Endothelial cell of umbilical vein (primary cell): Measurements from ENCODE around the gene UBE2S. TPM values are rescaled to one million over a fixed set of nuclear protein-coding genes. Genes with fewer than 3 reads are reported as not detected.

Experiments
- BruUV-seq: library from RNA; stranded (reverse); fragments of 400-500 nt; replicated peaks from 2 replicates; lab custom pipeline; 2021; lab: Mats Ljungman, UMichigan
- CTCF ChIA-PET: fragments of 300-600, 350-600 bp; sonication (Branson Sonifier 250); formaldehyde crosslinking; loops from one replicate; lab custom pipeline; 2021; ENCODE audit warnings: antibody characterized with exemption, inconsistent platforms; lab: Charles Lee
- POLR2A ChIA-PET: fragments of 300-600, 350-600 bp; sonication (Branson Sonifier 250); formaldehyde crosslinking; loops from one replicate; lab custom pipeline; 2021; ENCODE audit warnings: antibody characterized with exemption, inconsistent platforms; lab: Charles Lee
- DNase-seq: peaks from one replicate; pipeline ENCODE4 v3.0.0-alpha.2; 2011; ENCODE audit warnings: low read depth, low spot score
- FAIRE-seq: peaks from 2 replicates; lab custom pipeline; 2011; peaks lifted over from hg19 to GRCh38; lab: Jason Lieb, UNC
- H2AFZ ChIP-seq: 2 replicates; pipeline ENCODE4 v1.6.0; 2012; ENCODE audit warnings: low read depth, low read length, control low read depth, inconsistent platforms
- H3K27ac ChIP-seq: 2 replicates; pipeline ENCODE4 v1.5.1; 2011; ENCODE audit warnings: low read depth, mild to moderate bottlenecking, control low read depth, low read length, moderate library complexity; ENCODE audit not compliant: insufficient read depth
- H3K27me3 ChIP-seq, 2 experiments: 2 replicates each; pipeline versions ENCODE4 v1.6.0 to v1.6.1; 2011; ENCODE audit warnings: low read length in 2 of 2, mixed read lengths in 1 of 2; ENCODE audit not compliant: control insufficient read depth in 2 of 2, insufficient read depth in 2 of 2
- H3K36me3 ChIP-seq, 2 experiments: 2 replicates in 1 of 2; 3 replicates in 1 of 2; pipeline ENCODE4 v1.5.1; 2011; ENCODE audit warnings: low read length in 2 of 2, mild to moderate bottlenecking in 1 of 2, moderate library complexity in 1 of 2; ENCODE audit not compliant: control insufficient read depth in 2 of 2, insufficient read depth in 2 of 2; ENCODE audit errors: extremely low read depth in 1 of 2
- H3K4me1 ChIP-seq: 3 replicates; pipeline ENCODE4 v1.5.1; 2011; ENCODE audit warnings: mild to moderate bottlenecking, low read length; ENCODE audit not compliant: control insufficient read depth, insufficient read depth; ENCODE audit errors: extremely low read depth
- H3K4me2 ChIP-seq: 2 replicates; pipeline ENCODE4 v1.6.1; 2011; ENCODE audit warnings: low read length, control low read depth, mixed read lengths; ENCODE audit not compliant: insufficient read depth
- H3K4me3 ChIP-seq, 3 experiments: fragments of 200-600 bp in 1 of 3; sonication (generic), shearing (Covaris generic) in 1 of 3; replicated peaks in 1 of 3; 2 replicates each; pipeline ENCODE4 v1.5.1; 2011 to 2016; ENCODE audit warnings: control low read depth in 3 of 3, low read length in 3 of 3, mild to moderate bottlenecking in 2 of 3, inconsistent platforms in 1 of 3, low read depth in 1 of 3, moderate library complexity in 1 of 3; ENCODE audit not compliant: insufficient read depth in 1 of 3
- H3K79me2 ChIP-seq: 2 replicates; pipeline ENCODE4 v1.6.0; 2012; ENCODE audit warnings: low read length, inconsistent platforms; ENCODE audit not compliant: control insufficient read depth, insufficient read depth
- H3K9ac ChIP-seq: replicated peaks from 2 replicates; pipeline ENCODE3; 2011; ENCODE audit warnings: low read length, control low read depth; ENCODE audit not compliant: insufficient read depth; ENCODE audit errors: extremely low read depth
- H3K9me1 ChIP-seq: replicated peaks from 3 replicates; pipeline ENCODE4 v1.6.0; 2011; ENCODE audit warnings: mild to moderate bottlenecking, low read length; ENCODE audit not compliant: control insufficient read depth, insufficient read depth; ENCODE audit errors: extremely low read depth
- H3K9me3 ChIP-seq: replicated peaks from 2 replicates; pipeline ENCODE4 v1.5.1; 2012; ENCODE audit warnings: low read length, inconsistent platforms; ENCODE audit not compliant: control insufficient read depth, insufficient read depth
- H4K20me1 ChIP-seq: replicated peaks from 2 replicates; pipeline ENCODE3; 2011; ENCODE audit warnings: mild to moderate bottlenecking, low read length; ENCODE audit not compliant: control insufficient read depth, insufficient read depth; ENCODE audit errors: extremely low read depth
- EZH2 ChIP-seq: IDR thresholded peaks from 2 replicates; pipeline ENCODE4 v1.6.1; 2012; ENCODE audit warnings: borderline replicate concordance, low read depth, mild to moderate bottlenecking, moderate library complexity, low read length, inconsistent platforms; ENCODE audit not compliant: severe bottlenecking
- FOS ChIP-seq: IDR thresholded peaks from 2 replicates; pipeline ENCODE4 v1.6.1; 2011; ENCODE audit warnings: mild to moderate bottlenecking, low read length, moderate library complexity, borderline replicate concordance; ENCODE audit not compliant: insufficient read depth
- GATA2 ChIP-seq: IDR thresholded peaks from 2 replicates; pipeline ENCODE4 v1.7.0; 2011; ENCODE audit warnings: low read depth, mild to moderate bottlenecking, moderate library complexity, mixed read lengths, low read length; ENCODE audit not compliant: insufficient read length, insufficient read depth
- JUN ChIP-seq: IDR thresholded peaks from 2 replicates; pipeline ENCODE4 v1.6.1; 2011; ENCODE audit warnings: borderline replicate concordance, low read depth; ENCODE audit not compliant: insufficient read length, insufficient read depth
- MAX ChIP-seq: IDR thresholded peaks from 2 replicates; pipeline ENCODE4 v1.6.1; 2011; ENCODE audit not compliant: insufficient read depth, insufficient read length
- MYC ChIP-seq: IDR thresholded peaks from one replicate; pipeline ENCODE4 v1.6.1; 2011; ENCODE audit warnings: mild to moderate bottlenecking, low read depth, low read length
- POLR2A ChIP-seq: IDR thresholded peaks from 2 replicates; pipeline ENCODE4 v1.6.1; 2012; ENCODE audit warnings: low read depth, mild to moderate bottlenecking, control low read depth, low read length
- POLR2AphosphoS5 ChIP-seq: IDR thresholded peaks from 2 replicates; pipeline ENCODE4 v1.6.1; 2012; ENCODE audit warnings: low read depth, mild to moderate bottlenecking, control low read depth, low read length, moderate library complexity; ENCODE audit not compliant: insufficient read depth
- dilution Hi-C: fragments of 300-500 bp; cut with MboI; formaldehyde crosslinking; loops from one replicate; pipeline ENCODE4 v1.15.0; 2019; ENCODE audit warnings: low sequenced_read_pairs; ENCODE audit not compliant: extremely low pct_ligation_motif_present
- intact Hi-C: fragments of 100-400 bp; cut with micrococcal nuclease; formaldehyde crosslinking; loops from one replicate; pipeline ENCODE4 v1.10.0; 2022
- polyA plus RNA-seq, 4 experiments: library from polyadenylated mRNA; depleted of rRNA in 3 of 4; stranded (reverse) in 3 of 4; unstranded in 1 of 4; fragments of >200 nt; gene quantifications; 2 replicates each; pipeline versions ENCODE4 v1.2.1 to v1.2.3, GENCODE V29; 2011 to 2012; ENCODE audit warnings: missing spikeins in 1 of 4
- total RNA-seq: library from RNA; stranded (reverse); gene quantifications from 2 replicates; pipeline ENCODE4 v1.2.3, GENCODE V29; 2021
- TF ChIP-seq, protein P1 (sequence below), 2 donors: IDR thresholded peaks; 1 replicate in 1 of 2; 2 replicates in 1 of 2; pipeline ENCODE4 v1.5.1; 2011; ENCODE audit warnings: low read length in 2 of 2, mild to moderate bottlenecking in 2 of 2, moderate library complexity in 2 of 2, control low read depth in 1 of 2, inconsistent platforms in 1 of 2, low read depth in 1 of 2; ENCODE audit not compliant: insufficient read depth in 1 of 2; ENCODE audit errors: extremely low read depth in 1 of 2

Gene UBE2S
- total and polyA plus RNA-seq, 2 donors (not counting 3 experiments of a cell fraction or from before 2014, with no cell fraction given) = 183 to 257 TPM

GRCh38 chr19:55441319-55441691 lies 33.7 kb upstream of the UBE2S start:
- no peaks in the 10 kb centered on the region for H3K4me1 ChIP-seq
- peaks cover 38 to 42% of the 10 kb centered on the region in 2 experiments for H3K27me3 ChIP-seq
- CTCF ChIA-PET = no interaction called here
- no peak overlapping the region for H2AFZ ChIP-seq
- no peak overlapping the region for H3K4me3 ChIP-seq
- no peaks in the 10 kb centered on the region for H4K20me1 ChIP-seq
- DNase-seq (no peak), FAIRE-seq (no peak)
- no peak overlapping the region for H3K27ac ChIP-seq
- intact Hi-C loops = no loop called here
- H3K9ac ChIP-seq = no peak overlapping the region
- no peak for TF ChIP-seq POLR2AphosphoS5
- TF ChIP-seq, protein P1, sequence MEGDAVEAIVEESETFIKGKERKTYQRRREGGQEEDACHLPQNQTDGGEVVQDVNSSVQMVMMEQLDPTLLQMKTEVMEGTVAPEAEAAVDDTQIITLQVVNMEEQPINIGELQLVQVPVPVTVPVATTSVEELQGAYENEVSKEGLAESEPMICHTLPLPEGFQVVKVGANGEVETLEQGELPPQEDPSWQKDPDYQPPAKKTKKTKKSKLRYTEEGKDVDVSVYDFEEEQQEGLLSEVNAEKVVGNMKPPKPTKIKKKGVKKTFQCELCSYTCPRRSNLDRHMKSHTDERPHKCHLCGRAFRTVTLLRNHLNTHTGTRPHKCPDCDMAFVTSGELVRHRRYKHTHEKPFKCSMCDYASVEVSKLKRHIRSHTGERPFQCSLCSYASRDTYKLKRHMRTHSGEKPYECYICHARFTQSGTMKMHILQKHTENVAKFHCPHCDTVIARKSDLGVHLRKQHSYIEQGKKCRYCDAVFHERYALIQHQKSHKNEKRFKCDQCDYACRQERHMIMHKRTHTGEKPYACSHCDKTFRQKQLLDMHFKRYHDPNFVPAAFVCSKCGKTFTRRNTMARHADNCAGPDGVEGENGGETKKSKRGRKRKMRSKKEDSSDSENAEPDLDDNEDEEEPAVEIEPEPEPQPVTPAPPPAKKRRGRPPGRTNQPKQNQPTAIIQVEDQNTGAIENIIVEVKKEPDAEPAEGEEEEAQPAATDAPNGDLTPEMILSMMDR (IDR thresholded peaks at IDR 0.05; ENCODE audit: extremely low read depth in 1 of 2, insufficient read depth in 1 of 2, low read depth in 1 of 2, low read length in 2 of 2) = no peak
- no peak for TF ChIP-seq FOS
- TF ChIP-seq GATA2 = no peak
- no peak for TF ChIP-seq POLR2A
- no peak for TF ChIP-seq JUN
- no peak for TF ChIP-seq MAX
- no peak for TF ChIP-seq EZH2
- TF ChIP-seq MYC = no peak
- BruUV-seq = no TSS peak
- POLR2A ChIA-PET = no interaction called here
- no peaks in the 10 kb centered on the region for H3K9me1 ChIP-seq
- no peaks in the 10 kb centered on the region for H3K9me3 ChIP-seq
- no peak overlapping the region for H3K4me2 ChIP-seq
- no peaks in the 10 kb centered on the region for H3K79me2 ChIP-seq
- H3K36me3 ChIP-seq = no peaks in the 10 kb centered on the region
- dilution Hi-C loops = no loop called here
